HEK293 (cell line): ENCODE results near the gene SPPL2B.

ENCODE experiments used
- GLI2 ChIP-seq: fragments of 450-650 bp; formaldehyde crosslinking; IDR thresholded peaks from 2 replicates; pipeline ENCODE4; 2017; ENCODE audit warnings: missing biosample characterization, missing genetic modification characterization, low read depth, borderline replicate concordance
- HOXA7 ChIP-seq: sonication (generic); formaldehyde crosslinking; IDR thresholded peaks from 2 replicates; pipeline ENCODE4 v1.8.1; 2022; ENCODE audit warnings: missing genetic modification reagents, borderline replicate concordance
- HOXC10 ChIP-seq: sonication (generic); formaldehyde crosslinking; IDR thresholded peaks from 2 replicates; pipeline ENCODE4 v1.8.1; 2023; ENCODE audit warnings: mild to moderate bottlenecking, missing genetic modification reagents
- KLF16 ChIP-seq: fragments of 450-650 bp; formaldehyde crosslinking; IDR thresholded peaks from 2 replicates; pipeline ENCODE4 v1.5.1; 2017; ENCODE audit warnings: missing biosample characterization, missing genetic modification characterization
- MZF1 ChIP-seq: fragments of 450-650 bp; formaldehyde crosslinking; IDR thresholded peaks from 2 replicates; pipeline ENCODE4 v1.5.1; 2017; ENCODE audit warnings: missing biosample characterization, missing genetic modification characterization, borderline replicate concordance
- OVOL3 ChIP-seq: fragments of 450-650 bp; formaldehyde crosslinking; IDR thresholded peaks from 2 replicates; pipeline ENCODE4 v1.5.1; 2016; ENCODE audit warnings: missing biosample characterization, missing genetic modification characterization
- SP2 ChIP-seq: fragments of 450-650 bp; formaldehyde crosslinking; IDR thresholded peaks from 2 replicates; pipeline ENCODE4 v1.5.1; 2016; ENCODE audit warnings: missing biosample characterization, missing genetic modification characterization
- ZBTB1 ChIP-seq: fragments of 450-650 bp; formaldehyde crosslinking; IDR thresholded peaks from 2 replicates; pipeline ENCODE4 v1.5.1; 2016; ENCODE audit warnings: missing biosample characterization, missing genetic modification characterization
- ZBTB20 ChIP-seq: fragments of 450-650 bp; formaldehyde crosslinking; IDR thresholded peaks from 2 replicates; pipeline ENCODE4 v1.5.1; 2016; ENCODE audit warnings: missing biosample characterization, missing genetic modification characterization
- ZBTB8A ChIP-seq: fragments of 450-650 bp; formaldehyde crosslinking; IDR thresholded peaks from 2 replicates; pipeline ENCODE4 v1.5.1; 2016; ENCODE audit warnings: missing biosample characterization, missing genetic modification characterization
- ZFP3 ChIP-seq: fragments of 450-650 bp; formaldehyde crosslinking; IDR thresholded peaks from 2 replicates; pipeline ENCODE4 v1.5.1; 2016; ENCODE audit warnings: low read depth, missing biosample characterization, missing genetic modification characterization
- ZNF10 ChIP-seq: fragments of 450-650 bp; formaldehyde crosslinking; IDR thresholded peaks from 2 replicates; pipeline ENCODE4 v1.5.1; 2017; ENCODE audit warnings: missing biosample characterization, missing genetic modification characterization
- ZNF19 ChIP-seq: fragments of 450-650 bp; formaldehyde crosslinking; IDR thresholded peaks from 2 replicates; pipeline ENCODE4; 2016; ENCODE audit warnings: missing biosample characterization, missing genetic modification characterization, low read depth
- ZNF202 ChIP-seq: fragments of 450-650 bp; formaldehyde crosslinking; IDR thresholded peaks from 2 replicates; pipeline ENCODE4 v1.5.1; 2016; ENCODE audit warnings: missing biosample characterization, missing genetic modification characterization, borderline replicate concordance
- ZNF223 ChIP-seq: fragments of 450-650 bp; formaldehyde crosslinking; IDR thresholded peaks from 2 replicates; pipeline ENCODE4 v1.5.1; 2016; ENCODE audit warnings: missing biosample characterization, missing genetic modification characterization
- ZNF248 ChIP-seq: fragments of 450-650 bp; formaldehyde crosslinking; IDR thresholded peaks from 2 replicates; pipeline ENCODE4 v1.5.1; 2017; ENCODE audit warnings: missing biosample characterization, missing genetic modification characterization
- ZNF335 ChIP-seq: fragments of 450-650 bp; formaldehyde crosslinking; conservative IDR thresholded peaks from 2 replicates; pipeline ENCODE4 v1.5.1; 2016; ENCODE audit warnings: missing biosample characterization, missing genetic modification characterization
- ZNF433 ChIP-seq: fragments of 450-650 bp; formaldehyde crosslinking; IDR thresholded peaks from 2 replicates; pipeline ENCODE4 v1.5.1; 2016; ENCODE audit warnings: missing biosample characterization, missing genetic modification characterization, low read depth
- ZNF529 ChIP-seq: fragments of 450-650 bp; formaldehyde crosslinking; IDR thresholded peaks from 2 replicates; pipeline ENCODE4 v1.5.1; 2017; ENCODE audit warnings: missing genetic modification characterization, missing biosample characterization; ENCODE audit not compliant: insufficient replicate concordance
- ZNF544 ChIP-seq: fragments of 450-650 bp; formaldehyde crosslinking; IDR thresholded peaks from 2 replicates; pipeline ENCODE4 v1.5.0; 2017; ENCODE audit warnings: missing biosample characterization, missing genetic modification characterization
- ZNF654 ChIP-seq: fragments of 450-650 bp; formaldehyde crosslinking; IDR thresholded peaks from 2 replicates; pipeline ENCODE4 v1.5.1; 2016; ENCODE audit warnings: low read depth, missing biosample characterization, missing genetic modification characterization
- ZNF701 ChIP-seq: fragments of 450-650 bp; formaldehyde crosslinking; IDR thresholded peaks from 2 replicates; pipeline ENCODE4 v1.5.1; 2016; ENCODE audit warnings: missing biosample characterization, missing genetic modification characterization
- ZNF707 ChIP-seq: fragments of 450-650 bp; formaldehyde crosslinking; IDR thresholded peaks from 2 replicates; pipeline ENCODE4 v1.5.1; 2016; ENCODE audit warnings: missing biosample characterization, missing genetic modification characterization
- ZNF747 ChIP-seq: fragments of 450-650 bp; formaldehyde crosslinking; IDR thresholded peaks from 2 replicates; pipeline ENCODE4 v1.5.1; 2016; ENCODE audit warnings: missing biosample characterization, missing genetic modification characterization
- ZNF785 ChIP-seq: fragments of 450-650 bp; formaldehyde crosslinking; IDR thresholded peaks from 2 replicates; pipeline ENCODE4 v1.5.1; 2016; ENCODE audit warnings: missing biosample characterization, missing genetic modification characterization
- ZXDB ChIP-seq: fragments of 450-650 bp; formaldehyde crosslinking; IDR thresholded peaks from 2 replicates; pipeline ENCODE4 v1.5.1; 2016; ENCODE audit warnings: missing biosample characterization, missing genetic modification characterization
- TF ChIP-seq, protein P1 (sequence below): fragments of 450-650 bp; formaldehyde crosslinking; IDR thresholded peaks from 2 replicates; pipeline ENCODE4 v1.5.1; 2017; ENCODE audit warnings: missing biosample characterization, missing genetic modification characterization
- TF ChIP-seq, protein P2 (sequence below): fragments of 450-650 bp; formaldehyde crosslinking; optimal IDR thresholded peaks from 2 replicates; pipeline ENCODE3; 2016; ENCODE audit warnings: missing biosample characterization, mild to moderate bottlenecking, missing genetic modification characterization
- TF ChIP-seq, protein P3 (sequence below): fragments of 450-650 bp; formaldehyde crosslinking; IDR thresholded peaks from 2 replicates; pipeline ENCODE4 v1.5.0; 2017; ENCODE audit warnings: missing biosample characterization, missing genetic modification characterization, borderline replicate concordance
- TF ChIP-seq, protein P4 (sequence below): fragments of 450-650 bp; formaldehyde crosslinking; IDR thresholded peaks from 2 replicates; pipeline ENCODE4 v1.5.1; 2016; ENCODE audit warnings: missing biosample characterization, missing genetic modification characterization
- TF ChIP-seq, protein P5 (sequence below): fragments of 450-650 bp; formaldehyde crosslinking; IDR thresholded peaks from 2 replicates; pipeline ENCODE4 v1.5.1; 2016; ENCODE audit warnings: missing biosample characterization, missing genetic modification characterization

Gene SPPL2B

DNA sequence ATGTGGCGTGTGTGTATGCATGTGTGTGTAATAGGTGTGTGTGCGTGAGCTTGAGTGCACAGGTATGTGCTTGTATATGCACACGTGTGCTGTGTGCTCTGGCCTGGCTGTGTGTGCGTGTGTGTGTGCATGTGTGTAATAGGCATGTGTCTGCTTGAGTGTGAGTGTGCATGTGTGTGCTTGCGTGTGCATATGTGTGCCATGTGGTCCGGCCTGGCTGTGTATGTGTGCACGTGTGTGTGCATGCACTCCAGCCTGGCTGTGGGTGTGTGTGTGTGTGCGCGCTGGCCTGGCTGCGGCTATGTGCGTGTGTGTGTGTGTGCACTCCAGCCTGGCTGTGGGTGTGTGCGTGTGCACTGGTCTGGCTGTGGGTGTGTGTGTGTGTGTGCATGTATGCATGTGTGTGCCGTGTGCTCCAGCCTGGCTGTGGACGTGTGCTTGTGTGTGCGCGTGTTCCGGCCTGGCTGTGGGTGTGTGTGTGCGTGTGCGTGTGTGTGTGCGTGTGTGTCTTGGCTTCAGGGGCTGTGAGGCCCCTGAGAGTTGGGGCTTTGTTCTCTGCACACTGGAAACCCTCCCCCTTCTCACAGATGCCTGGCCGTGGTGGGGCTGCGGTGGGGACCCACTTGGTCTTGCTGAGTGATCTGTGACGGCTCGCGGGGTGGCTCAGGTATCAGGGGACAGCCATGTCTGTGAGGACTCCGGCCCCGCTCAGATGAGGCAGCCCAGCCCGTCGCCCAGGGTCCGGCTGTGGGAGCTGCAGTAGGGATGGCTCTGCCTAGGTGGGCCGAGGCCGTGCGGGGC lies 8.2 kb downstream of the SPPL2B start (continued):
- TF ChIP-seq, protein P1, sequence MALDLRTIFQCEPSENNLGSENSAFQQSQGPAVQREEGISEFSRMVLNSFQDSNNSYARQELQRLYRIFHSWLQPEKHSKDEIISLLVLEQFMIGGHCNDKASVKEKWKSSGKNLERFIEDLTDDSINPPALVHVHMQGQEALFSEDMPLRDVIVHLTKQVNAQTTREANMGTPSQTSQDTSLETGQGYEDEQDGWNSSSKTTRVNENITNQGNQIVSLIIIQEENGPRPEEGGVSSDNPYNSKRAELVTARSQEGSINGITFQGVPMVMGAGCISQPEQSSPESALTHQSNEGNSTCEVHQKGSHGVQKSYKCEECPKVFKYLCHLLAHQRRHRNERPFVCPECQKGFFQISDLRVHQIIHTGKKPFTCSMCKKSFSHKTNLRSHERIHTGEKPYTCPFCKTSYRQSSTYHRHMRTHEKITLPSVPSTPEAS (tag by site-specific recombination): peak; percentile 94
- TF ChIP-seq ZNF529 (tag by site-specific recombination) (no peak), ZXDB (no peak), ZBTB8A (tag by site-specific recombination) (no peak), ZNF701 (tag by site-specific recombination) (no peak), GLI2 (no peak), ZNF747 (tag by site-specific recombination) (no peak), ZBTB20 (tag by site-specific recombination) (no peak), ZNF433 (no peak), ZNF707 (tag by site-specific recombination) (no peak), ZNF248 (0 out of 2 replicates have a peak, but pooled peaks have one; percentile 13), ZBTB1 (tag by site-specific recombination) (no peak), ZNF544 (tag by site-specific recombination) (no peak), ZNF202 (tag by site-specific recombination) (no peak), OVOL3 (tag by site-specific recombination) (no peak), HOXC10 (CRISPR knock-in tag) (no peak), ZNF223 (no peak), ZNF785 (tag by site-specific recombination) (no peak), ZFP3 (tag by site-specific recombination) (no peak), ZNF10 (no peak), KLF16 (tag by site-specific recombination) (no peak), ZNF19 (tag by site-specific recombination) (no peak), HOXA7 (CRISPR knock-in tag) (no peak), ZNF335 (tag by site-specific recombination) (no peak), MZF1 (no peak), SP2 (tag by site-specific recombination) (no peak), ZNF654 (tag by site-specific recombination) (no peak)
- TF ChIP-seq, protein P2, sequence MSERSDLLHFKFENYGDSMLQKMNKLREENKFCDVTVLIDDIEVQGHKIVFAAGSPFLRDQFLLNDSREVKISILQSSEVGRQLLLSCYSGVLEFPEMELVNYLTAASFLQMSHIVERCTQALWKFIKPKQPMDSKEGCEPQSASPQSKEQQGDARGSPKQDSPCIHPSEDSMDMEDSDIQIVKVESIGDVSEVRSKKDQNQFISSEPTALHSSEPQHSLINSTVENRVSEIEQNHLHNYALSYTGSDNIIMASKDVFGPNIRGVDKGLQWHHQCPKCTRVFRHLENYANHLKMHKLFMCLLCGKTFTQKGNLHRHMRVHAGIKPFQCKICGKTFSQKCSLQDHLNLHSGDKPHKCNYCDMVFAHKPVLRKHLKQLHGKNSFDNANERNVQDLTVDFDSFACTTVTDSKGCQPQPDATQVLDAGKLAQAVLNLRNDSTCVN (tag by site-specific recombination): peak; percentile 19
- TF ChIP-seq, protein P3, sequence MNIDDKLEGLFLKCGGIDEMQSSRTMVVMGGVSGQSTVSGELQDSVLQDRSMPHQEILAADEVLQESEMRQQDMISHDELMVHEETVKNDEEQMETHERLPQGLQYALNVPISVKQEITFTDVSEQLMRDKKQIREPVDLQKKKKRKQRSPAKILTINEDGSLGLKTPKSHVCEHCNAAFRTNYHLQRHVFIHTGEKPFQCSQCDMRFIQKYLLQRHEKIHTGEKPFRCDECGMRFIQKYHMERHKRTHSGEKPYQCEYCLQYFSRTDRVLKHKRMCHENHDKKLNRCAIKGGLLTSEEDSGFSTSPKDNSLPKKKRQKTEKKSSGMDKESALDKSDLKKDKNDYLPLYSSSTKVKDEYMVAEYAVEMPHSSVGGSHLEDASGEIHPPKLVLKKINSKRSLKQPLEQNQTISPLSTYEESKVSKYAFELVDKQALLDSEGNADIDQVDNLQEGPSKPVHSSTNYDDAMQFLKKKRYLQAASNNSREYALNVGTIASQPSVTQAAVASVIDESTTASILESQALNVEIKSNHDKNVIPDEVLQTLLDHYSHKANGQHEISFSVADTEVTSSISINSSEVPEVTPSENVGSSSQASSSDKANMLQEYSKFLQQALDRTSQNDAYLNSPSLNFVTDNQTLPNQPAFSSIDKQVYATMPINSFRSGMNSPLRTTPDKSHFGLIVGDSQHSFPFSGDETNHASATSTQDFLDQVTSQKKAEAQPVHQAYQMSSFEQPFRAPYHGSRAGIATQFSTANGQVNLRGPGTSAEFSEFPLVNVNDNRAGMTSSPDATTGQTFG: 0 out of 2 replicates have a peak, but pooled peaks have one; percentile 8
- TF ChIP-seq, protein P4, sequence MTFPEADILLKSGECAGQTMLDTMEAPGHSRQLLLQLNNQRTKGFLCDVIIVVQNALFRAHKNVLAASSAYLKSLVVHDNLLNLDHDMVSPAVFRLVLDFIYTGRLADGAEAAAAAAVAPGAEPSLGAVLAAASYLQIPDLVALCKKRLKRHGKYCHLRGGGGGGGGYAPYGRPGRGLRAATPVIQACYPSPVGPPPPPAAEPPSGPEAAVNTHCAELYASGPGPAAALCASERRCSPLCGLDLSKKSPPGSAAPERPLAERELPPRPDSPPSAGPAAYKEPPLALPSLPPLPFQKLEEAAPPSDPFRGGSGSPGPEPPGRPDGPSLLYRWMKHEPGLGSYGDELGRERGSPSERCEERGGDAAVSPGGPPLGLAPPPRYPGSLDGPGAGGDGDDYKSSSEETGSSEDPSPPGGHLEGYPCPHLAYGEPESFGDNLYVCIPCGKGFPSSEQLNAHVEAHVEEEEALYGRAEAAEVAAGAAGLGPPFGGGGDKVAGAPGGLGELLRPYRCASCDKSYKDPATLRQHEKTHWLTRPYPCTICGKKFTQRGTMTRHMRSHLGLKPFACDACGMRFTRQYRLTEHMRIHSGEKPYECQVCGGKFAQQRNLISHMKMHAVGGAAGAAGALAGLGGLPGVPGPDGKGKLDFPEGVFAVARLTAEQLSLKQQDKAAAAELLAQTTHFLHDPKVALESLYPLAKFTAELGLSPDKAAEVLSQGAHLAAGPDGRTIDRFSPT (tag by site-specific recombination): no peak
- TF ChIP-seq, protein P5, sequence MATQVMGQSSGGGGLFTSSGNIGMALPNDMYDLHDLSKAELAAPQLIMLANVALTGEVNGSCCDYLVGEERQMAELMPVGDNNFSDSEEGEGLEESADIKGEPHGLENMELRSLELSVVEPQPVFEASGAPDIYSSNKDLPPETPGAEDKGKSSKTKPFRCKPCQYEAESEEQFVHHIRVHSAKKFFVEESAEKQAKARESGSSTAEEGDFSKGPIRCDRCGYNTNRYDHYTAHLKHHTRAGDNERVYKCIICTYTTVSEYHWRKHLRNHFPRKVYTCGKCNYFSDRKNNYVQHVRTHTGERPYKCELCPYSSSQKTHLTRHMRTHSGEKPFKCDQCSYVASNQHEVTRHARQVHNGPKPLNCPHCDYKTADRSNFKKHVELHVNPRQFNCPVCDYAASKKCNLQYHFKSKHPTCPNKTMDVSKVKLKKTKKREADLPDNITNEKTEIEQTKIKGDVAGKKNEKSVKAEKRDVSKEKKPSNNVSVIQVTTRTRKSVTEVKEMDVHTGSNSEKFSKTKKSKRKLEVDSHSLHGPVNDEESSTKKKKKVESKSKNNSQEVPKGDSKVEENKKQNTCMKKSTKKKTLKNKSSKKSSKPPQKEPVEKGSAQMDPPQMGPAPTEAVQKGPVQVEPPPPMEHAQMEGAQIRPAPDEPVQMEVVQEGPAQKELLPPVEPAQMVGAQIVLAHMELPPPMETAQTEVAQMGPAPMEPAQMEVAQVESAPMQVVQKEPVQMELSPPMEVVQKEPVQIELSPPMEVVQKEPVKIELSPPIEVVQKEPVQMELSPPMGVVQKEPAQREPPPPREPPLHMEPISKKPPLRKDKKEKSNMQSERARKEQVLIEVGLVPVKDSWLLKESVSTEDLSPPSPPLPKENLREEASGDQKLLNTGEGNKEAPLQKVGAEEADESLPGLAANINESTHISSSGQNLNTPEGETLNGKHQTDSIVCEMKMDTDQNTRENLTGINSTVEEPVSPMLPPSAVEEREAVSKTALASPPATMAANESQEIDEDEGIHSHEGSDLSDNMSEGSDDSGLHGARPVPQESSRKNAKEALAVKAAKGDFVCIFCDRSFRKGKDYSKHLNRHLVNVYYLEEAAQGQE (tag by site-specific recombination): no peak
